Measurements from ENCODE around the gene KIF26B.

Gene KIF26B

DNA sequence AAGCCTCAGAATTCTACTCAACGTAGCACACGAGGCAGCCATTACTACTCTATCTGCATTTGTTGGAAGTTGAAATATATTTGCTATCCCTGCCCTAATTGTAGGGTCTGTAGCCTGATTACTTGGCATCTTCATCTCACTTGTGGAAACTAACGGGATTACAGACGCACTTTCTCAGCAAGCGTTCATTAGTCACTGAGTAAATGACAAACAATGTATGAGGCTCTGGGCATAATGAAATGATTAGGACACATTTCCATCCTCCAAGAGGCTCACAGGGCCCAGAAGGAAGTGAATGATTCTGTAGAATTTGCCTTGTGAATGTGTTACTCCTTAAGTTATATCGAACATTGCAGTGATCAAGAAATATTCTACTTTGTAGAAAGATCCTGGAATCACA, 78.1 kb downstream of the KIF26B start (continued):
- TF ChIP-seq ZC3H10 (CRISPR knock-in tag; IDR thresholded peaks at IDR 0.05): no peak

DNA sequence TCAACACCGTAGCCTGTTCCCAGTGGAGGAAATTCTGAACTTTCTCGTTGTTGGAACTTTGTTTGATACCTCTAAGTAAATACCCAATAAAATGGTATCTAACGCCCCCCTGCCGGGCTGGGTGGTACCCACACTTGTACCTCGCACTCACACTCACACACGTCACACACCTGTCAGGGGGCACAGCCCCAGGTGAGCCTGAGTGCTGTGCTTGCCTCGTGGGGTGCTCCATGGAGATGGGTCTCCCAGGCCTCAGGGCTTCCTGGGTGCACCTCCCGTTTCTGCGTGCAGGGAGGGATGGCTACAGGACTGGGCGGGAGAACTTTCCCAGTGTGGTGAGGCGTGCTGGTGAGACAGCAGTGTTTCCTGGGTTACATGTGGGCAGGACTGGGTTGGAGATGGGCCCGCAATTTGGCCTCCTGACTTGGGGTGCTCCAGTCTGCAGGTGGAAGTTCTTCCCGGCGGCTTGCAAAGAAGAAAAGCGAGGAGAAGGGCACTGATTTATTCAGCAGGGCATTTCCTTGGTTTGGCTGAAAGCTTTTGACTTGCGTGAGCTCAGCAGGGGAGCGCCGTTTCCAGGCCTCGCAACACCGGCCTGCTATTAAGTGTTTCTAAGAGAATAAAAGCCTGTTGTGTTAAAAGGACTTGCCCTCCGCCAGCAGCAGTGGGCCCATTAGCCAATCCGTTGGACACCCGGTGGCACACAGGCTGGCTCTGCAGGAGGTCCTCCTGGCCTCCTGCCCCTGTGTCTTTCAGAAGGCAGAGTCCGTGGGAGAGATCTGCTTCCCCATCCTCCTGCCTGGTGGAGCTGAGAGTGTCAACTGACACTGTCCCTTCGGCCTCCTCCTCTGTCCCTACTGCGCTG, 79.7 kb downstream of the KIF26B start:
- ATAC-seq: peak; percentile 22; the same call in 2 of the 3 replicates
- TF ChIP-seq GLIS3 (CRISPR knock-in tag; IDR thresholded peaks at IDR 0.05) (no peak), ZNF8 (CRISPR knock-in tag; IDR thresholded peaks at IDR 0.05) (no peak), TOX (CRISPR knock-in tag; IDR thresholded peaks at IDR 0.05; ENCODE audit: borderline replicate concordance) (no peak), OSR1 (CRISPR knock-in tag; IDR thresholded peaks at IDR 0.05) (no peak), ZC3H10 (CRISPR knock-in tag; IDR thresholded peaks at IDR 0.05) (no peak), PPARA (CRISPR knock-in tag; IDR thresholded peaks at IDR 0.05; ENCODE audit: borderline replicate concordance) (no peak), SNAI2 (CRISPR knock-in tag; IDR thresholded peaks at IDR 0.05) (no peak), CSDC2 (CRISPR knock-in tag; IDR thresholded peaks at IDR 0.05) (no peak), BACH2 (CRISPR knock-in tag; IDR thresholded peaks at IDR 0.05; ENCODE audit: borderline replicate concordance) (no peak)
- TF ChIP-seq, protein P1, sequence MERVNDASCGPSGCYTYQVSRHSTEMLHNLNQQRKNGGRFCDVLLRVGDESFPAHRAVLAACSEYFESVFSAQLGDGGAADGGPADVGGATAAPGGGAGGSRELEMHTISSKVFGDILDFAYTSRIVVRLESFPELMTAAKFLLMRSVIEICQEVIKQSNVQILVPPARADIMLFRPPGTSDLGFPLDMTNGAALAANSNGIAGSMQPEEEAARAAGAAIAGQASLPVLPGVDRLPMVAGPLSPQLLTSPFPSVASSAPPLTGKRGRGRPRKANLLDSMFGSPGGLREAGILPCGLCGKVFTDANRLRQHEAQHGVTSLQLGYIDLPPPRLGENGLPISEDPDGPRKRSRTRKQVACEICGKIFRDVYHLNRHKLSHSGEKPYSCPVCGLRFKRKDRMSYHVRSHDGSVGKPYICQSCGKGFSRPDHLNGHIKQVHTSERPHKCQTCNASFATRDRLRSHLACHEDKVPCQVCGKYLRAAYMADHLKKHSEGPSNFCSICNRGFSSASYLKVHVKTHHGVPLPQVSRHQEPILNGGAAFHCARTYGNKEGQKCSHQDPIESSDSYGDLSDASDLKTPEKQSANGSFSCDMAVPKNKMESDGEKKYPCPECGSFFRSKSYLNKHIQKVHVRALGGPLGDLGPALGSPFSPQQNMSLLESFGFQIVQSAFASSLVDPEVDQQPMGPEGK (CRISPR knock-in tag; IDR thresholded peaks at IDR 0.05; ENCODE audit: borderline replicate concordance): no peak
- TF ChIP-seq, protein P2, sequence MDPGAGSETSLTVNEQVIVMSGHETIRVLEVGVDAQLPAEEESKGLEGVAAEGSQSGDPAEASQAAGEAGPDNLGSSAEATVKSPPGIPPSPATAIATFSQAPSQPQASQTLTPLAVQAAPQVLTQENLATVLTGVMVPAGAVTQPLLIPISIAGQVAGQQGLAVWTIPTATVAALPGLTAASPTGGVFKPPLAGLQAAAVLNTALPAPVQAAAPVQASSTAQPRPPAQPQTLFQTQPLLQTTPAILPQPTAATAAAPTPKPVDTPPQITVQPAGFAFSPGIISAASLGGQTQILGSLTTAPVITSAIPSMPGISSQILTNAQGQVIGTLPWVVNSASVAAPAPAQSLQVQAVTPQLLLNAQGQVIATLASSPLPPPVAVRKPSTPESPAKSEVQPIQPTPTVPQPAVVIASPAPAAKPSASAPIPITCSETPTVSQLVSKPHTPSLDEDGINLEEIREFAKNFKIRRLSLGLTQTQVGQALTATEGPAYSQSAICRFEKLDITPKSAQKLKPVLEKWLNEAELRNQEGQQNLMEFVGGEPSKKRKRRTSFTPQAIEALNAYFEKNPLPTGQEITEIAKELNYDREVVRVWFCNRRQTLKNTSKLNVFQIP (CRISPR knock-in tag; IDR thresholded peaks at IDR 0.05; ENCODE audit: borderline replicate concordance, low read depth): no peak
- TF ChIP-seq, protein P3, sequence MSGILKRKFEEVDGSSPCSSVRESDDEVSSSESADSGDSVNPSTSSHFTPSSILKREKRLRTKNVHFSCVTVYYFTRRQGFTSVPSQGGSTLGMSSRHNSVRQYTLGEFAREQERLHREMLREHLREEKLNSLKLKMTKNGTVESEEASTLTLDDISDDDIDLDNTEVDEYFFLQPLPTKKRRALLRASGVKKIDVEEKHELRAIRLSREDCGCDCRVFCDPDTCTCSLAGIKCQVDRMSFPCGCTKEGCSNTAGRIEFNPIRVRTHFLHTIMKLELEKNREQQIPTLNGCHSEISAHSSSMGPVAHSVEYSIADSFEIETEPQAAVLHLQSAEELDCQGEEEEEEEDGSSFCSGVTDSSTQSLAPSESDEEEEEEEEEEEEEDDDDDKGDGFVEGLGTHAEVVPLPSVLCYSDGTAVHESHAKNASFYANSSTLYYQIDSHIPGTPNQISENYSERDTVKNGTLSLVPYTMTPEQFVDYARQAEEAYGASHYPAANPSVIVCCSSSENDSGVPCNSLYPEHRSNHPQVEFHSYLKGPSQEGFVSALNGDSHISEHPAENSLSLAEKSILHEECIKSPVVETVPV (CRISPR knock-in tag; IDR thresholded peaks at IDR 0.05): no peak
- TF ChIP-seq, protein P4, sequence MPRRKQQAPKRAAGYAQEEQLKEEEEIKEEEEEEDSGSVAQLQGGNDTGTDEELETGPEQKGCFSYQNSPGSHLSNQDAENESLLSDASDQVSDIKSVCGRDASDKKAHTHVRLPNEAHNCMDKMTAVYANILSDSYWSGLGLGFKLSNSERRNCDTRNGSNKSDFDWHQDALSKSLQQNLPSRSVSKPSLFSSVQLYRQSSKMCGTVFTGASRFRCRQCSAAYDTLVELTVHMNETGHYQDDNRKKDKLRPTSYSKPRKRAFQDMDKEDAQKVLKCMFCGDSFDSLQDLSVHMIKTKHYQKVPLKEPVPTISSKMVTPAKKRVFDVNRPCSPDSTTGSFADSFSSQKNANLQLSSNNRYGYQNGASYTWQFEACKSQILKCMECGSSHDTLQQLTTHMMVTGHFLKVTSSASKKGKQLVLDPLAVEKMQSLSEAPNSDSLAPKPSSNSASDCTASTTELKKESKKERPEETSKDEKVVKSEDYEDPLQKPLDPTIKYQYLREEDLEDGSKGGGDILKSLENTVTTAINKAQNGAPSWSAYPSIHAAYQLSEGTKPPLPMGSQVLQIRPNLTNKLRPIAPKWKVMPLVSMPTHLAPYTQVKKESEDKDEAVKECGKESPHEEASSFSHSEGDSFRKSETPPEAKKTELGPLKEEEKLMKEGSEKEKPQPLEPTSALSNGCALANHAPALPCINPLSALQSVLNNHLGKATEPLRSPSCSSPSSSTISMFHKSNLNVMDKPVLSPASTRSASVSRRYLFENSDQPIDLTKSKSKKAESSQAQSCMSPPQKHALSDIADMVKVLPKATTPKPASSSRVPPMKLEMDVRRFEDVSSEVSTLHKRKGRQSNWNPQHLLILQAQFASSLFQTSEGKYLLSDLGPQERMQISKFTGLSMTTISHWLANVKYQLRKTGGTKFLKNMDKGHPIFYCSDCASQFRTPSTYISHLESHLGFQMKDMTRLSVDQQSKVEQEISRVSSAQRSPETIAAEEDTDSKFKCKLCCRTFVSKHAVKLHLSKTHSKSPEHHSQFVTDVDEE (CRISPR knock-in tag; IDR thresholded peaks at IDR 0.05): no peak

DNA sequence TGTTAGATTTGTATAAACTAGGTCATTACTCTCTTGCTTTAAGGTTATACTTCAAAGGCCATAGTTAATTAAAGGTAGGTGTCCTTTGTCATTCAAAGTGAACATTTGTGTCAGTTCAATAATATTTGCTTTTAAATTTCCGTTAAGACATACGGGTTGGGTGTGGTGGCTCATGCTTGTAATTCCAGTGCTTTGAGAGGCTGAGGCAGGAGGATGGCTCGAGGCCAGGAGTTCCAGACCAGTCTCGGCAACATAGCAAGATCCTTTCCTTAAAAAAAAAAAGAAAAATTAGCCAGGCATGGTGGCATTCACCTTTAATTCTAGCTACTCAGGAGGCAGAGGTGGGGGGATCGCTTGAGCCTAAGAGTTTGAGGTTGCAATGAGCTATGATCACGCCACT, 80.4 kb downstream of the KIF26B start:
- ATAC-seq: no peak
- TF ChIP-seq ISL1 (CRISPR knock-in tag; IDR thresholded peaks at IDR 0.05) (no peak), TOX (CRISPR knock-in tag; IDR thresholded peaks at IDR 0.05; ENCODE audit: borderline replicate concordance) (no peak), OSR1 (CRISPR knock-in tag; IDR thresholded peaks at IDR 0.05) (no peak), BACH2 (CRISPR knock-in tag; IDR thresholded peaks at IDR 0.05; ENCODE audit: borderline replicate concordance) (no peak), ZNF70 (CRISPR knock-in tag; IDR thresholded peaks at IDR 0.05) (no peak), ZFP3 (CRISPR knock-in tag; IDR thresholded peaks at IDR 0.05) (no peak), ZNF8 (CRISPR knock-in tag; IDR thresholded peaks at IDR 0.05) (no peak), ZC3H10 (CRISPR knock-in tag; IDR thresholded peaks at IDR 0.05) (no peak), PPARA (CRISPR knock-in tag; IDR thresholded peaks at IDR 0.05; ENCODE audit: borderline replicate concordance) (no peak), RARB (CRISPR knock-in tag; IDR thresholded peaks at IDR 0.05) (no peak), SNAI2 (CRISPR knock-in tag; IDR thresholded peaks at IDR 0.05) (no peak), ARNTL (CRISPR knock-in tag; IDR thresholded peaks at IDR 0.05; ENCODE audit: borderline replicate concordance, low read depth) (no peak), TCF4 (CRISPR knock-in tag; IDR thresholded peaks at IDR 0.05; ENCODE audit: borderline replicate concordance) (no peak), CSDC2 (CRISPR knock-in tag; IDR thresholded peaks at IDR 0.05) (no peak), GLIS3 (CRISPR knock-in tag; IDR thresholded peaks at IDR 0.05) (no peak), ESRRG (CRISPR knock-in tag; IDR thresholded peaks at IDR 0.05) (no peak)
- TF ChIP-seq, protein P4 (CRISPR knock-in tag; IDR thresholded peaks at IDR 0.05): no peak
- TF ChIP-seq, protein P5, sequence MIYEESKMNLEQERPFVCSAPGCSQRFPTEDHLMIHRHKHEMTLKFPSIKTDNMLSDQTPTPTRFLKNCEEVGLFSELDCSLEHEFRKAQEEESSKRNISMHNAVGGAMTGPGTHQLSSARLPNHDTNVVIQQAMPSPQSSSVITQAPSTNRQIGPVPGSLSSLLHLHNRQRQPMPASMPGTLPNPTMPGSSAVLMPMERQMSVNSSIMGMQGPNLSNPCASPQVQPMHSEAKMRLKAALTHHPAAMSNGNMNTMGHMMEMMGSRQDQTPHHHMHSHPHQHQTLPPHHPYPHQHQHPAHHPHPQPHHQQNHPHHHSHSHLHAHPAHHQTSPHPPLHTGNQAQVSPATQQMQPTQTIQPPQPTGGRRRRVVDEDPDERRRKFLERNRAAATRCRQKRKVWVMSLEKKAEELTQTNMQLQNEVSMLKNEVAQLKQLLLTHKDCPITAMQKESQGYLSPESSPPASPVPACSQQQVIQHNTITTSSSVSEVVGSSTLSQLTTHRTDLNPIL (CRISPR knock-in tag; IDR thresholded peaks at IDR 0.05; ENCODE audit: low read depth): no peak
- TF ChIP-seq, protein P1 (CRISPR knock-in tag; IDR thresholded peaks at IDR 0.05; ENCODE audit: borderline replicate concordance): no peak

Measured in SK-N-SH treated with all-trans-retinoic acid at 6 μM for 48 hours (cell line).